Measurements from ENCODE around the gene HERPUD1.
A peak's percentile ranks its signal among the peaks of the same experiment; 100 is the strongest.
"Not testable (repeated sequence)": the region's sequence is repeated elsewhere in the genome, so short reads cannot be mapped to it uniquely, and the experiment has no call there.

The HERPUD1 gene

DNA sequence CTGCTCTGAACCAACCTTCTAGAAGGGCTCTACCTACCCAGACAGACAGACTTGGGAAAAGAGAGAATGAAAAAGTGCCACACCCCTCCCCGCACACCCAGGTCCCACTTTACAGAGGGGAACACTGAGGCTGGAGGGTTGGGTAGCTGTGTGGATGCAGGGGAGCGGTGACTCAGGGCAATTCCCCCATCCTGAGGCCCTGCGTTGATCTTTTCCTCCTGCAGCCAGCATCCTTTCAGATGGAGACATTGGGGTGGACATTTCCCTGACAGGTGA lies 39.8 kb downstream of the HERPUD1 start:
- DNase-seq: no peak
- in situ Hi-C loops (cut with HindIII; ENCODE audit: low pct_ligation_motif_present, low pct_unique_long_range_greater_than_20kb, low sequenced_read_pairs): no loop called here

DNA sequence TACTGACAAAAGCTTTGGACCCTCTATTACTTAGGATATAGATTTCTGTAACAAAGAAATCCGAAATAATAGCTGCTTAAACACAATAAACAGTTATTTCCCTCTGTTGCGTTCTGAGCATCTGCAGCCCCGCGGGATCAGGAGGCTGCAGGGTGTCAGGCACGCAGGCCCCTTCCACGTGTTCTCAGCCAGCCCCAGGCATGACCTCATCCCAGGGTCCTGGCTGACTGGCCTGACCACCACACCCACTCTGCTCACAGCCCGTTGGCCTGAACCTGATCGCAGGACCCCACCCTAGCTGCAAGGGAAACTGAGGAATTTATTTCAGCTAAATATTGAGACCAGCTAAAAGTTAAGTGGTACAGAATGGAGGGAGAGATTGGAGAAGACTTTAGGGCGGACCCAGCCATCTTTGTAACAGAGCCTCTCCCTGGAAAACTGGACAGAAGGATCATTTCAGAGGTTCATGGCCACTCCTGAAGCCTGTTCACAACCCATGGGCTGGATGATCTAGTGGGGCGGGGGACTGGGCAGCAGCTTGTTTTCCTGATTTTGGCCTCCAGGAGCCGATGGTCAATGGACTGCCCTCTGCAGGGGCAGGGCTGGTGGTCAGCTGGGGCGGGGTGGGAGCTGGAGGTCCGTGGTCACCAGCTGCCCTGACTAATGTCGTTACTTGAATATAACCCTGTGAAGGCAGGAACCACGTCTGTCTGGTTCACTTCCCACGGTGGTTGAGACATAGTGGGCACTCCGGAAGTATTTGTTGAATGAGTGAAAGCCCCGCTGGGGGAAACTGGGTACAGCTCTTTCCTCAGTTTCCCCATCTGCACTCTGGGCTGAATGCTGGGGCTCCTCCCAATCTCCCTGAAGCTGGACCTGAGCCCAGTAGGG lies 40.7 kb downstream of the HERPUD1 start:
- in situ Hi-C loops (cut with HindIII; ENCODE audit: low pct_ligation_motif_present, low pct_unique_long_range_greater_than_20kb, low sequenced_read_pairs): no loop called here

GRCh38 chr16:56973294-56973689 lies 41.4 kb downstream of the HERPUD1 start:
- in situ Hi-C loops (cut with HindIII; ENCODE audit: low pct_ligation_motif_present, low pct_unique_long_range_greater_than_20kb, low sequenced_read_pairs): no loop called here
- DNase-seq: no peak

More for the DNA sequence above, 40.7 kb downstream of the HERPUD1 start:
- DNase-seq: no peak

- in situ Hi-C loops (cut with HindIII; ENCODE audit: low pct_ligation_motif_present, low pct_unique_long_range_greater_than_20kb, low sequenced_read_pairs); DNase-seq: not testable (repeated sequence)
Observed at GRCh38 chr16:56973899-56974298, 42.0 kb downstream of the HERPUD1 start.

- DNase-seq: no peak
- in situ Hi-C loops (cut with HindIII; ENCODE audit: low pct_ligation_motif_present, low pct_unique_long_range_greater_than_20kb, low sequenced_read_pairs): no loop called here
Observed at GRCh38 chr16:56974549-56975300, 42.8 kb downstream of the HERPUD1 start.

DNA sequence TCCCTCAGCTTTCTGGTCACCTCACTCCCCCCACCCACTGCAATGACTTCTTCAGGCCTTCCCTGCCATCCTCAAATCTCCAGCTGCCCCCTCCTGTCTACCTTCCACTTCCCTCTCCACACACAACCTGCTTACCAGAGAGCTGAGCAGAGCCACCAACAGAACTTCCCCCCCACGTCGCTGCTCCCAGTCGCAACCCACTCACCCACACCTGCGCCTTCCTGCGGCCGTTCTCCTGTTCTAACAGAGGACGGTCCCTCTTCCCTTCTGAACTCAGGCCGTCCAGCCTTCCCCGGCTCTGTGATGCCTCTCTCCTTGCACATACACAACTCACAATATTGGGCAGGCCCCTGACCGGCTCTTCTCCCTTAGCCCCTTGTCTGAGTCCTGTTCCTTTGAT lies 43.8 kb downstream of the HERPUD1 start:
- in situ Hi-C loops (cut with HindIII; ENCODE audit: low pct_ligation_motif_present, low pct_unique_long_range_greater_than_20kb, low sequenced_read_pairs): no loop called here
- no peak for DNase-seq

DNA sequence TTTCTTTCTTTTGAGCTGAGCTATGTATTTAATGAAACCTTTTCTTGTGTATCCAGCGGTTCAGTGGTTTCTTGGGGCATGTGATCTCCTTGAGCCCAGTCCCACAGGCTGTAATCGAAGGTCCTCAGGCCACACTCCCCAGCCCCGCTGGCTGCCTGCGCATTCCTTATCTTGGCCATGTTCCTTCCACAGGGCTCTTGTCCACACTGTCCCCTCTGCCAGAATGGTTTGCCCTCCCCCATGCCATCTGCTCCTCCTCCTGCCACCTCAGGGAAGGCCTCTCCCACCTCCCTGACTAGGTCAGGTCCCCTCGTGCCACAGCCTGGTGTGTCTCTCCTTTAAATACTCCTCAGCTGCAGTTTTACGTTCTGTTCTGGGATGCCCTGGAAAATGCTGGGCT lies 45.3 kb downstream of the HERPUD1 start:
- in situ Hi-C loops (cut with HindIII; ENCODE audit: low pct_ligation_motif_present, low pct_unique_long_range_greater_than_20kb, low sequenced_read_pairs): no loop called here
- no peak for DNase-seq

- in situ Hi-C loops (cut with HindIII; ENCODE audit: low pct_ligation_motif_present, low pct_unique_long_range_greater_than_20kb, low sequenced_read_pairs): no loop called here
- DNase-seq: no peak
Observed at GRCh38 chr16:56977823-56978430, 46.0 kb downstream of the HERPUD1 start.

DNA sequence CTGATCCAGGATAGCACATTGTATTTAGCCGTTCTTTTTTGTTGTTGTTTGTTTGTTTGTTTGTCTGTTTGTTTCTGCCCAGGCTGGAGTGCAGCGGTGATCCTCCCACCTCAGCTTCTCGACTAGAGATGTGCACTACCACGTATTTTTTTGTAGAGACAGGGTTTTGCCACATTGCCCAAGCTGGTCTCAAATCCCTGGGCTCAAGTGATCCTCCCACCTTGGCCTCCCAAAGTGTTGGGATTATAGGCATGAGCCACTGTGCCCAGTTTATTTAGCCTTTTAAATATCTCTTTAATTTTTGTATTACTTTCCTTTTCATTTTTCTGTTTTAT lies 48.2 kb downstream of the HERPUD1 start:
- DNase-seq: no peak
- in situ Hi-C loops (cut with HindIII; ENCODE audit: low pct_ligation_motif_present, low pct_unique_long_range_greater_than_20kb, low sequenced_read_pairs): no loop called here

DNA sequence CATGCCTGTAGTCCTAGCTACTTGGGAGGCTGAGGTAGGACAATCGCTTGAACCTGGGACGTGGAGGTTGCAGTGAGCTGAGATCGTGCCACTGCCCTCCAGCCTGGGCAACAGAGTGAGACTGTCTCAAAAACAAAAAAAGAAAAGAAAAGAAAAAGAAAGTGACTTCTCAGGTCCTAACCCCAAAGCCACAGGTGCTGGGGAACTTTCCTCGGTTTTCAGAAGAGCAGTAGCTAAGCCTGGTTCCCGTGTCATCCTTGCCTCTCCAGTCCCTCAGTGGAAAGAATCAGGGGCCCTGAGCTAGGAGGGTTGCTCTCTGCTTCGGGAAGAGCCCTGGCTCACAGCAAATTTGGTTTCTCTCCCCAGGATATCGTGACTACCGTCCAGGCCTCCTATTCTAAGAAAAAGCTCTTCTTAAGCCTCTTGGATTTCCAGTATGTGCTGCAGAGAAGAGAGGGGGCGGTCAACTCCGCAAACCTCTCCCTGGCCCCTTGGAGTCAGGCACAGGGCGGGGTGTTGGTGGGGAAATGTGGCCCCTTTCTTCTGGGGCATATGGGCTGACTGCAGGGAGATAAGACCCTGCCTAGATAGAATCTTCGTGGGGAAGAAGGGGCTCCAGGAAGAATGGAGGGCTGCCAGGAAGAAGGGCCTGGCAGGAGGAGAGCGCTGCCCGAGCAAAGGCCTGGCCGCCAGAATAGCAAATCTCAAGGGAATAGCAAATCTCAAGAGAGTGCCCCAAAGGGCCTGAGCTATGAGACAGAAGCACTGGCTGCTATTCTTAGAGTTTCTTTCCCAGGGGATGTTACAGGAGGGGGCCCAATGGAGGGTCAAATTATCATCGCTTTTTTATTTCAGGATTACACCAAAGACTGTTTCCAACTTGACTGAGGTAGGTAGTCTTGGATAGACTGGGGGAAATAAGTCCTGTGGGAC lies 49.1 kb downstream of the HERPUD1 start:
- DNase-seq: no peak
- in situ Hi-C loops (cut with HindIII; ENCODE audit: low pct_ligation_motif_present, low pct_unique_long_range_greater_than_20kb, low sequenced_read_pairs): no loop called here

DNA sequence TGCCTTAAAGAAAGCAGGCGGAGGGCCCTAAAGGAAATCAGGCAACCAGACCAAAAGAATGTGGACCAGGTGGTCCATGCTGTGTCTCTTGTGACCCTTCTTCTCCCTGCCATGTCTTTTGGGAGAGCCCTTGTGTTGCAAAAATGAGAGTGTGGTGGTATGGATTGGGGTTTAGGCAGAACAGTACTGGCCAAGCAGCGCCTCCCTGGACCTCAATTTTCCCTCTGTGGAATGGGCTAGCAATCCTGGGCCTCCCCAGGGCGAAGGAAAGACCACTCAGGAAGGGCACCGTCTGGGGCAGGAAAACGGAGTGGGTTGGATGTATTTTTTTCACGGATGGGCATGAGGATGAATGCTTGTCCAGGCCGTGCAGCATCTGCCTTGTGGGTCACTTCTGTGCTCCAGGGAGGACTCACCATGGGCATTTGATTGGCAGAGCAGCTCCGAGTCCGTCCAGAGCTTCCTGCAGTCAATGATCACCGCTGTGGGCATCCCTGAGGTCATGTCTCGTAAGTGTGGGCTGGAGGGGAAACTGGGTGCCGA lies 49.9 kb downstream of the HERPUD1 start:
- in situ Hi-C loops (cut with HindIII; ENCODE audit: low pct_ligation_motif_present, low pct_unique_long_range_greater_than_20kb, low sequenced_read_pairs): no loop called here
- no peak for DNase-seq

DNA sequence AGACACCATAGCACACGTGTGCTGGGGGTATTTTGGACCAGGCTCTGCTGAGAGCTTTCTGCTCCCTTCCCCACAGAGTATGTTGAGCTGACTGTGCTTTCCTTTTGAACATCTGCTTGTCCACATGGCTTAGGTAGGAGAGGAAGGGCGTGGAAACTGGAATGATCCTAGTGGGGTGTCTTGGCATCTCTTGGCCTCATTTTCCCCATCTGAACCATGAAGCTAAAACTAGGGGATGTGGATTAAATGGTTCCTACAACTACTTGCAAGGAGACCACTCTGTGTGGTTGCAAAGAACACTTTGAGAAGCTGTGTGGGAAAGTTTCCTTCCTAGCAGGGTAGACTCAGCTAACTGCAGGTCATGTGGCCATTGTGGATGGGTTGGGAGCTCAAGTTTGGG lies 50.8 kb downstream of the HERPUD1 start:
- DNase-seq: no peak
- in situ Hi-C loops (cut with HindIII; ENCODE audit: low pct_ligation_motif_present, low pct_unique_long_range_greater_than_20kb, low sequenced_read_pairs): no loop called here

GRCh38 chr16:56983211-56983751 lies 51.3 kb downstream of the HERPUD1 start:
- DNase-seq: no peak
- in situ Hi-C loops (cut with HindIII; ENCODE audit: low pct_ligation_motif_present, low pct_unique_long_range_greater_than_20kb, low sequenced_read_pairs): no loop called here

- in situ Hi-C loops (cut with HindIII; ENCODE audit: low pct_ligation_motif_present, low pct_unique_long_range_greater_than_20kb, low sequenced_read_pairs): no loop called here
- no peak for DNase-seq
Observed at GRCh38 chr16:56984639-56985038, 52.7 kb downstream of the HERPUD1 start.

GRCh38 chr16:56985288-56985961 lies 53.5 kb downstream of the HERPUD1 start:
- peak; percentile 89 for DNase-seq
- in situ Hi-C loops (cut with HindIII; ENCODE audit: low pct_ligation_motif_present, low pct_unique_long_range_greater_than_20kb, low sequenced_read_pairs): no loop called here

GRCh38 chr16:56985962-56986360 lies 54.0 kb downstream of the HERPUD1 start:
- in situ Hi-C loops (cut with HindIII; ENCODE audit: low pct_ligation_motif_present, low pct_unique_long_range_greater_than_20kb, low sequenced_read_pairs): no loop called here

GRCh38 chr16:56986361-56986760 lies 54.4 kb downstream of the HERPUD1 start:
- no peak for DNase-seq
- in situ Hi-C loops (cut with HindIII; ENCODE audit: low pct_ligation_motif_present, low pct_unique_long_range_greater_than_20kb, low sequenced_read_pairs): no loop called here

More at GRCh38 chr16:56985962-56986360, 54.0 kb downstream of the HERPUD1 start:
- no peak for DNase-seq

DNA sequence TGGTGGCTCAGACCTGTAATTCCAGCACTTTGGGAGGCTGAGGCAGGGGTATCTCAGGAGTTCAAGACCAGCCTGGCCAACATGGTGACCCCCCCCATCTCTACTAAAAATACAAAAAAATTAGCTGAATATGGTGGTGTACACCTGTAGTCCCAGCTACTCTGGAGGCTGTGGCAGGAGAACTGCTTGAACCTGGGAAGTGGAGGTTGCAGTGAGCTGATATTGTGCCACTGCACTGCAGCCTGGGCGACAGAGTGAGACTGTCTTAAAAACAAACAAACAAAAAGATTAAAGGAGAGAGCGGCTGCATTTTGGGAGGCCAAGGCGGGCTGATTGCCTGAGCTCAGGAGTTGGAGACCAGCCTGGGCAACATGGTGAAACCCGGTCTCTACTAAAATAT lies 55.0 kb downstream of the HERPUD1 start:
- DNase-seq; in situ Hi-C loops (cut with HindIII; ENCODE audit: low pct_ligation_motif_present, low pct_unique_long_range_greater_than_20kb, low sequenced_read_pairs): not testable (repeated sequence)
